Neuronal stem cell (in vitro differentiated cells): ENCODE data around the gene THADA.

Experiments
- DNase-seq: peaks from one replicate; pipeline ENCODE4 v3.0.0-alpha.2; 2013; ENCODE audit warnings: low spot score
- H2AFZ ChIP-seq: one replicate; pipeline ENCODE4 v1.6.1; 2013; ENCODE audit warnings: mild to moderate bottlenecking, low read length, inconsistent platforms
- H2AK5ac ChIP-seq: 2 replicates; pipeline ENCODE4 v1.6.1; 2013; ENCODE audit warnings: low read depth, mild to moderate bottlenecking, inconsistent platforms, low read length, moderate library complexity, mixed read lengths
- H2BK120ac ChIP-seq: 2 replicates; pipeline ENCODE4 v1.6.1; 2013; ENCODE audit warnings: low read depth, mild to moderate bottlenecking, inconsistent platforms, low read length, moderate library complexity, mixed read lengths
- H2BK12ac ChIP-seq: one replicate; pipeline ENCODE4 v1.6.1; 2013; ENCODE audit warnings: low read length, inconsistent platforms
- H2BK15ac ChIP-seq: 2 replicates; pipeline ENCODE4 v1.6.1; 2013; ENCODE audit warnings: mild to moderate bottlenecking, low read length, inconsistent platforms, mixed read lengths
- H2BK5ac ChIP-seq: one replicate; pipeline ENCODE4 v1.6.1; 2013; ENCODE audit warnings: inconsistent platforms, mild to moderate bottlenecking, low read length, moderate library complexity
- H3K14ac ChIP-seq: one replicate; pipeline ENCODE4 v1.6.1; 2013; ENCODE audit warnings: low read length, inconsistent platforms
- H3K18ac ChIP-seq: 2 replicates; pipeline ENCODE4 v1.6.1; 2013; ENCODE audit warnings: low read length, inconsistent platforms
- H3K23ac ChIP-seq: 2 replicates; pipeline ENCODE4 v1.6.1; 2013; ENCODE audit warnings: low read depth, mild to moderate bottlenecking, mixed read lengths, low read length, inconsistent platforms; ENCODE audit not compliant: poor library complexity
- H3K27ac ChIP-seq: replicated peaks from 3 replicates; pipeline ENCODE4 v1.5.1; 2013; ENCODE audit warnings: low read length, inconsistent platforms
- H3K27me3 ChIP-seq, 3 experiments: 2 replicates each; pipeline ENCODE4 v1.6.1; 2013; ENCODE audit warnings: low read length in 3 of 3, mild to moderate bottlenecking in 2 of 3, inconsistent platforms in 1 of 3, low read depth in 1 of 3, mixed read lengths in 1 of 3, moderate library complexity in 1 of 3; ENCODE audit not compliant: control insufficient read depth in 3 of 3, insufficient read depth in 3 of 3
- H3K36me3 ChIP-seq, 2 donors: replicated peaks in 1 of 2; 2 replicates each; pipeline ENCODE4 v1.6.1; 2013; ENCODE audit warnings: low read length in 2 of 2; ENCODE audit not compliant: control insufficient read depth in 2 of 2, insufficient read depth in 2 of 2
- H3K4ac ChIP-seq: 2 replicates; pipeline ENCODE4 v1.6.1; 2013; ENCODE audit warnings: inconsistent platforms, mild to moderate bottlenecking, low read length, moderate library complexity
- H3K4me1 ChIP-seq, 2 donors: 1 replicate in 1 of 2; 2 replicates in 1 of 2; pipeline ENCODE4 v1.6.1; 2013; ENCODE audit warnings: low read length in 2 of 2, low read depth in 1 of 2; ENCODE audit not compliant: control insufficient read depth in 2 of 2, insufficient read depth in 1 of 2
- H3K4me2 ChIP-seq: one replicate; pipeline ENCODE4 v1.6.1; 2013; ENCODE audit warnings: mild to moderate bottlenecking, low read length, inconsistent platforms; ENCODE audit not compliant: insufficient read depth, poor library complexity, severe bottlenecking
- H3K4me3 ChIP-seq, 2 donors: 2 replicates each; pipeline ENCODE4 v1.5.1; 2013; ENCODE audit warnings: low read length in 2 of 2, mild to moderate bottlenecking in 2 of 2, inconsistent platforms in 1 of 2, moderate library complexity in 1 of 2
- H3K79me1 ChIP-seq: one replicate; pipeline ENCODE4 v1.6.1; 2013; ENCODE audit warnings: low read depth, mild to moderate bottlenecking, inconsistent platforms, low read length, moderate library complexity
- H3K9ac ChIP-seq: one replicate; pipeline ENCODE4 v1.6.1; 2013; ENCODE audit warnings: mild to moderate bottlenecking, low read depth, low read length, inconsistent platforms; ENCODE audit not compliant: poor library complexity
- H3K9me3 ChIP-seq, 2 donors: replicated peaks in 1 of 2; 2 replicates each; pipeline versions ENCODE3 to v1.6.1; 2013; ENCODE audit warnings: low read length in 2 of 2, mild to moderate bottlenecking in 2 of 2, inconsistent platforms in 1 of 2, low read depth in 1 of 2, mixed read lengths in 1 of 2, moderate library complexity in 1 of 2; ENCODE audit not compliant: control insufficient read depth in 2 of 2, insufficient read depth in 1 of 2
- H4K8ac ChIP-seq: one replicate; pipeline ENCODE4 v1.6.1; 2013; ENCODE audit warnings: low read depth, mild to moderate bottlenecking, inconsistent platforms, low read length, moderate library complexity
- H4K91ac ChIP-seq: one replicate; pipeline ENCODE4 v1.6.1; 2013; ENCODE audit warnings: low read length, low read depth, mild to moderate bottlenecking, inconsistent platforms; ENCODE audit not compliant: poor library complexity
- WGBS, 2 donors: extraction: QIAGEN DNeasy Blood & Tissue Kit; methylation state at CpG; one replicate each; pipeline ENCODE4 v1.1.7; 2013; ENCODE audit warnings: missing lambda C conversion rate in 2 of 2, mixed read lengths in 1 of 2; ENCODE audit not compliant: insufficient read length in 2 of 2, insufficient replicate concordance in 1 of 2; ENCODE audit errors: extremely low coverage in 2 of 2; 5-methylcytosine and 5-hydroxymethylcytosine counted together

The THADA gene

DNA sequence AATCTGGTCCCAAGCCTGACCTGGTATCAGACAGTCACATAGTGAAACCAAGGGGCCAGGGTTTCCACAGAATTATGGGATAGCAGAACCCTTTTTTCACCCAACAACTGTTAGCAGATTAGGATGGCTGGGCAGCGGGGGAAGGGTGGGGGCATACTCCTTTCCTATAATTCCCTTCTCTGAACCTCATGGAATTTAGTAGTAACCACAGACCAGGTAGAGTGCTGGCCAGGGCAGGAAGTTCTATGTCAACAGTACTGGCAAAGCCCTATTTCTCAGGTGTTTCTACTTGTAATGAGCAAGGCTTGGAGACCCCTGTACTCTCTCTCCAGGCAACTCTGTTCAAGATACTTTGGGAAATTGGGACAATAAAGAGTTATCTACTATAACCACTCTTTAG, 174.6 kb downstream of the THADA start:
- H3K4me1 ChIP-seq = peaks cover 2 to 12% of the 10 kb centered on the region in 2 donors
- H3K4me2 ChIP-seq = no peak overlapping the region
- H2AFZ ChIP-seq = no peak overlapping the region
- H2BK15ac ChIP-seq = no peak overlapping the region
- H3K36me3 ChIP-seq = no peaks in the 10 kb centered on the region
- no peak overlapping the region for H4K91ac ChIP-seq
- H3K18ac ChIP-seq = no peak overlapping the region
- no peak overlapping the region for H3K23ac ChIP-seq
- H3K4me3 ChIP-seq = no peak overlapping the region
- H3K14ac ChIP-seq = no peak overlapping the region
- no CpG with 5 or more reads among the region's 1 CpG for WGBS, 2 donors
- H3K79me1 ChIP-seq = no peaks in the 10 kb centered on the region
- no peaks in the 10 kb centered on the region for H3K27me3 ChIP-seq
- H3K9me3 ChIP-seq = no peaks in the 10 kb centered on the region
- no peak overlapping the region for H2BK5ac ChIP-seq
- no peak overlapping the region for H2AK5ac ChIP-seq
- no peak overlapping the region for H2BK120ac ChIP-seq
- no peak overlapping the region for H2BK12ac ChIP-seq
- no peak overlapping the region for H3K4ac ChIP-seq
- no peak for DNase-seq
- no peak overlapping the region for H3K9ac ChIP-seq
- no peak overlapping the region for H3K27ac ChIP-seq
- no peak overlapping the region for H4K8ac ChIP-seq

DNA sequence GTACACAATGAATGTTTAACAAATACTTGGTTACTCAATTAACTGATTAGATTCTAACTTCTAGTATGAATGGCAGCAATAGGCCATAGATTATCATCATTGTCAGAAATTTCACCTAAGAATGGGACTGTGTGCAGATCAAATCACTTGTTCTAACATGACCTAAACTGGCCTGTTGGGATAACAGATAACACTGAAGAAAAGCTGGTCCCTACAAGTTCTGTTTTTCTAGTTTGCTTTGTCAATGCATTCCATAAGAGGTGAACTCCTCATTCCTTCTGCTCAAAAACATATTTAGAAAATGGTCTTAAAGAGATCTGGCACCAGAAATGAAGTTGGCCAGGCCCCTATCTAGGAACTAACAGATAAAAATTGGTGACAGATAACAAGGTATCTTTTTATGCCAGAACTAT, 175.4 kb downstream of the THADA start:
- H3K9me3 ChIP-seq = no peaks in the 10 kb centered on the region
- peaks cover 2 to 16% of the 10 kb centered on the region in 2 donors for H3K4me1 ChIP-seq
- H3K9ac ChIP-seq = no peak overlapping the region
- no peak overlapping the region for H3K4ac ChIP-seq
- DNase-seq = no peak
- no peak overlapping the region for H4K91ac ChIP-seq
- H2AFZ ChIP-seq = no peak overlapping the region
- no peak overlapping the region for H3K27ac ChIP-seq
- H3K23ac ChIP-seq = no peak overlapping the region
- H2BK15ac ChIP-seq = no peak overlapping the region
- H2AK5ac ChIP-seq = no peak overlapping the region
- H3K4me2 ChIP-seq = no peak overlapping the region
- H3K27me3 ChIP-seq = no peaks in the 10 kb centered on the region
- no peak overlapping the region for H2BK5ac ChIP-seq
- H2BK120ac ChIP-seq = no peak overlapping the region
- H3K36me3 ChIP-seq = no peaks in the 10 kb centered on the region
- H2BK12ac ChIP-seq = no peak overlapping the region
- H3K4me3 ChIP-seq = no peak overlapping the region
- no peak overlapping the region for H4K8ac ChIP-seq
- no peak overlapping the region for H3K14ac ChIP-seq
- H3K18ac ChIP-seq = no peak overlapping the region
- H3K79me1 ChIP-seq = no peaks in the 10 kb centered on the region

GRCh38 chr2:43419876-43420275, 176.0 kb downstream of the THADA start:
- Histone ChIP-seq H3K23ac (no peak overlapping the region), H4K8ac (no peak overlapping the region), H3K9me3 (no peaks in the 10 kb centered on the region), H3K4me2 (no peak overlapping the region), H2AFZ (no peak overlapping the region), H3K4me1 (peaks cover 2 to 16% of the 10 kb centered on the region in 2 donors), H3K36me3 (no peaks in the 10 kb centered on the region), H3K14ac (no peak overlapping the region), H2BK15ac (no peak overlapping the region), H2BK5ac (no peak overlapping the region), H3K4me3 (no peak overlapping the region), H2AK5ac (no peak overlapping the region), H2BK120ac (no peak overlapping the region), H2BK12ac (no peak overlapping the region), H3K4ac (no peak overlapping the region), H3K79me1 (no peaks in the 10 kb centered on the region), H3K27ac (no peak overlapping the region), H3K27me3 (no peaks in the 10 kb centered on the region), H3K9ac (no peak overlapping the region), H3K18ac (no peak overlapping the region), H4K91ac (no peak overlapping the region)
- WGBS, 2 donors = no CpG with 5 or more reads among the region's 2 CpGs
- no peak for DNase-seq

DNA sequence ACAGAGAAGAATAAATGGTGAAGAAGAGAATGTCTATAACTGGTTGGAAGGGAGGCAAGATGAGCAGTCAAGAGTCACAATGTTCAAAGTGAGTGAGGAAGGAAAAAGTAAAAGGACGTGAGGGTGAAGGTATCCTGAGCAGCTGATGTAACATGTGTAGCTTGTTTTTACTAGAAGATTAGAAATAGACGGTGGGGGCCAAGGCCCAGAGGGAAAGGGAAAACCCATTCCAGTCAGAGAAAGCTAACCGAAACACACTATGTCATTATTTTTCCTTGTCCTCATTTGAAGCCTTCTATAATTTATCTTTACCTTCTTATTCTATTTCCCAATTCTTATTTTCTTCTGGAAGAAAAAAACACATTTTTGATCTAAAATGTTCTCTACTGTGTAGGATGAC, 176.6 kb downstream of the THADA start:
- no peak for DNase-seq
- H3K4me1 ChIP-seq = peaks cover 2 to 16% of the 10 kb centered on the region in 2 donors
- H2BK12ac ChIP-seq = no peak overlapping the region
- no peak overlapping the region for H3K23ac ChIP-seq
- H2AFZ ChIP-seq = no peak overlapping the region
- H2BK5ac ChIP-seq = no peak overlapping the region
- no peak overlapping the region for H3K4me3 ChIP-seq
- H2AK5ac ChIP-seq = no peak overlapping the region
- no CpG with 5 or more reads among the region's 3 CpGs for WGBS, 2 donors
- no peak overlapping the region for H4K91ac ChIP-seq
- H3K4ac ChIP-seq = no peak overlapping the region
- no peak overlapping the region for H3K14ac ChIP-seq
- H3K79me1 ChIP-seq = no peaks in the 10 kb centered on the region
- H3K27me3 ChIP-seq = no peaks in the 10 kb centered on the region
- H3K4me2 ChIP-seq = no peak overlapping the region
- H3K9me3 ChIP-seq = no peaks in the 10 kb centered on the region
- H3K18ac ChIP-seq = no peak overlapping the region
- H3K27ac ChIP-seq = no peak overlapping the region
- H4K8ac ChIP-seq = no peak overlapping the region
- H2BK15ac ChIP-seq = no peak overlapping the region
- H2BK120ac ChIP-seq = no peak overlapping the region
- H3K36me3 ChIP-seq = no peaks in the 10 kb centered on the region
- H3K9ac ChIP-seq = no peak overlapping the region
